Measurements from ENCODE around the gene KATNA1. TPM values are rescaled to one million over a fixed set of nuclear protein-coding genes. Genes with fewer than 3 reads are reported as not detected.
"Not testable (repeated sequence)": the region's sequence is repeated elsewhere in the genome, so short reads cannot be mapped to it uniquely, and the experiment has no call there.

KATNA1 gene
- total RNA-seq, 1 donor, result 36.9 TPM

- no peaks in the 10 kb centered on the region for H3K4me1 ChIP-seq (ENCODE audit: insufficient read depth, low read length)
- H3K4me2 ChIP-seq (ENCODE audit: insufficient read depth, low read length), result no peak overlapping the region
- H3K27ac ChIP-seq (ENCODE audit: low read depth, low read length), result no peak overlapping the region
- H3K9me3 ChIP-seq (ENCODE audit: low read depth, low read length), result no peaks in the 10 kb centered on the region
- H4K20me1 ChIP-seq (ENCODE audit: insufficient read depth, low read length), result peaks cover 6% of the 10 kb centered on the region
- H3K79me2 ChIP-seq (ENCODE audit: insufficient read depth, low read length), result peaks cover 52% of the 10 kb centered on the region
- no peak for TF ChIP-seq CTCF (IDR thresholded peaks at IDR 0.05; ENCODE audit: extremely low read depth, low read depth, low read length)
- DNase-seq (ENCODE audit: insufficient read length, low spot score, missing footprints), result no peak
- peaks cover 26% of the 10 kb centered on the region for H3K36me3 ChIP-seq (ENCODE audit: insufficient read depth, low read length)
- no peaks in the 10 kb centered on the region for H3K27me3 ChIP-seq (ENCODE audit: insufficient read depth, low read length)
- no peak overlapping the region for H2AFZ ChIP-seq (ENCODE audit: low read length)
- H3K4me3 ChIP-seq (ENCODE audit: insufficient read depth, low read length), result no peak overlapping the region
These were observed 42.7 kb upstream of the KATNA1 start for GRCh38 chr6:149691201-149691600.

GRCh38 chr6:149686230-149686629 lies 37.7 kb upstream of the KATNA1 start:
- Histone ChIP-seq H2AFZ (ENCODE audit: low read length) (no peak overlapping the region), H3K27ac (ENCODE audit: low read depth, low read length) (no peak overlapping the region), H3K9me3 (ENCODE audit: low read depth, low read length) (no peaks in the 10 kb centered on the region), H3K4me2 (ENCODE audit: insufficient read depth, low read length) (no peak overlapping the region), H3K27me3 (ENCODE audit: insufficient read depth, low read length) (no peaks in the 10 kb centered on the region), H4K20me1 (ENCODE audit: insufficient read depth, low read length) (peaks cover 3% of the 10 kb centered on the region), H3K4me3 (ENCODE audit: insufficient read depth, low read length) (no peak overlapping the region), H3K36me3 (ENCODE audit: insufficient read depth, low read length) (peaks cover 28% of the 10 kb centered on the region), H3K79me2 (ENCODE audit: insufficient read depth, low read length) (peaks cover 41% of the 10 kb centered on the region), H3K4me1 (ENCODE audit: insufficient read depth, low read length) (no peaks in the 10 kb centered on the region)
- DNase-seq (ENCODE audit: insufficient read length, low spot score, missing footprints), result no peak
- no peak for TF ChIP-seq CTCF (IDR thresholded peaks at IDR 0.05; ENCODE audit: extremely low read depth, low read depth, low read length)

GRCh38 chr6:149683256-149683859 lies 34.8 kb upstream of the KATNA1 start:
- H3K79me2 ChIP-seq (ENCODE audit: insufficient read depth, low read length), result peaks cover 33% of the 10 kb centered on the region
- no peak overlapping the region for H3K4me2 ChIP-seq (ENCODE audit: insufficient read depth, low read length)
- no peak overlapping the region for H2AFZ ChIP-seq (ENCODE audit: low read length)
- H3K36me3 ChIP-seq (ENCODE audit: insufficient read depth, low read length), result peaks cover 31% of the 10 kb centered on the region
- H4K20me1 ChIP-seq (ENCODE audit: insufficient read depth, low read length), result peaks cover 3% of the 10 kb centered on the region
- no peaks in the 10 kb centered on the region for H3K27me3 ChIP-seq (ENCODE audit: insufficient read depth, low read length)
- H3K27ac ChIP-seq (ENCODE audit: low read depth, low read length), result no peak overlapping the region
- no peak for DNase-seq (ENCODE audit: insufficient read length, low spot score, missing footprints)
- H3K4me3 ChIP-seq (ENCODE audit: insufficient read depth, low read length), result no peak overlapping the region
- no peaks in the 10 kb centered on the region for H3K9me3 ChIP-seq (ENCODE audit: low read depth, low read length)
- TF ChIP-seq CTCF (IDR thresholded peaks at IDR 0.05; ENCODE audit: extremely low read depth, low read depth, low read length), result no peak
- H3K4me1 ChIP-seq (ENCODE audit: insufficient read depth, low read length), result no peaks in the 10 kb centered on the region

- not testable (repeated sequence) for H3K27ac ChIP-seq (ENCODE audit: low read depth, low read length); DNase-seq (ENCODE audit: insufficient read length, low spot score, missing footprints); H3K4me1 ChIP-seq (ENCODE audit: insufficient read depth, low read length); H3K27me3 ChIP-seq (ENCODE audit: insufficient read depth, low read length); H2AFZ ChIP-seq (ENCODE audit: low read length); H3K9me3 ChIP-seq (ENCODE audit: low read depth, low read length); H4K20me1 ChIP-seq (ENCODE audit: insufficient read depth, low read length); H3K4me3 ChIP-seq (ENCODE audit: insufficient read depth, low read length); H3K4me2 ChIP-seq (ENCODE audit: insufficient read depth, low read length)
- H3K36me3 ChIP-seq (ENCODE audit: insufficient read depth, low read length), result peaks cover 34% of the 10 kb centered on the region
- peaks cover 31% of the 10 kb centered on the region for H3K79me2 ChIP-seq (ENCODE audit: insufficient read depth, low read length)
These were observed 33.3 kb upstream of the KATNA1 start for GRCh38 chr6:149681845-149682244.
